ENCODE measurements around the gene RALGDS. TPM values are rescaled to one million over a fixed set of nuclear protein-coding genes. Genes with fewer than 3 reads are reported as not detected.
A peak's percentile ranks its signal among the peaks of the same experiment; 100 is the strongest.

RALGDS gene
- total RNA-seq, 4 donors from 2014 or later: 53.4 to 71.1 (median 55.3) TPM

- Histone ChIP-seq H3K27me3 (no peaks in the 10 kb centered on the region), H3K36me3 (peaks cover 63 to 100% (median 81%) of the 10 kb centered on the region in 3 donors), H3K27ac (no peak overlapping the region), H3K4me3 (no peak overlapping the region), H3K9me3 (no peaks in the 10 kb centered on the region), H3K4me1 (peaks cover 0 to 13% (median 5%) of the 10 kb centered on the region in 3 donors)
- TF ChIP-seq POLR2A (IDR thresholded peaks at IDR 0.05): no peak
- no peak for TF ChIP-seq CTCF (IDR thresholded peaks at IDR 0.05)
- intact Hi-C loops (cut with DNase I): no loop called here
- no peak for DNase-seq
- 82 to 93% methylated on average over 3 to 10 of the region's 17 CpGs for WGBS, 2 donors
Observed at GRCh38 chr9:133106511-133107244, 14.4 kb downstream of the RALGDS start.

GRCh38 chr9:133105461-133105770 is 15.6 kb downstream of the RALGDS start:
- TF ChIP-seq CTCF (IDR thresholded peaks at IDR 0.05): no peak
- TF ChIP-seq POLR2A (IDR thresholded peaks at IDR 0.05): no peak
- WGBS, 2 donors: 86% methylated on average over 5 of the region's 7 CpGs; no CpG with 5 or more reads in 1 of the 2 donors
- Histone ChIP-seq H3K27ac (no peak overlapping the region), H3K4me1 (peaks cover 0 to 13% (median 5%) of the 10 kb centered on the region in 3 donors), H3K4me3 (no peak overlapping the region), H3K27me3 (no peaks in the 10 kb centered on the region), H3K36me3 (peaks cover 75 to 100% (median 90%) of the 10 kb centered on the region in 3 donors), H3K9me3 (no peaks in the 10 kb centered on the region)
- intact Hi-C loops (cut with DNase I): no loop called here
- DNase-seq: no peak

- no peak overlapping the region for H3K4me3 ChIP-seq
- WGBS, 2 donors: 90% methylated on average over 6 of the region's 15 CpGs; no CpG with 5 or more reads in 1 of the 2 donors
- peaks cover 77 to 100% (median 90%) of the 10 kb centered on the region in 3 donors for H3K36me3 ChIP-seq
- peaks cover 0 to 13% (median 5%) of the 10 kb centered on the region in 3 donors for H3K4me1 ChIP-seq
- TF ChIP-seq CTCF (IDR thresholded peaks at IDR 0.05) (no peak), POLR2A (IDR thresholded peaks at IDR 0.05) (no peak)
- no peaks in the 10 kb centered on the region for H3K9me3 ChIP-seq
- no peak for DNase-seq
- no peak overlapping the region for H3K27ac ChIP-seq
- H3K27me3 ChIP-seq: no peaks in the 10 kb centered on the region
- intact Hi-C loops (cut with DNase I): no loop called here
Observed at GRCh38 chr9:133104718-133105460, 16.2 kb downstream of the RALGDS start.

GRCh38 chr9:133103987-133104505 is 17.0 kb downstream of the RALGDS start:
- H3K9me3 ChIP-seq: no peaks in the 10 kb centered on the region
- TF ChIP-seq POLR2A (IDR thresholded peaks at IDR 0.05) (no peak), CTCF (IDR thresholded peaks at IDR 0.05) (no peak)
- H3K36me3 ChIP-seq: peaks cover 75 to 100% (median 89%) of the 10 kb centered on the region in 3 donors
- H3K4me1 ChIP-seq: peaks cover 0 to 13% (median 5%) of the 10 kb centered on the region in 3 donors
- no peaks in the 10 kb centered on the region for H3K27me3 ChIP-seq
- 75% methylated on average over 9 of the region's 12 CpGs; no CpG with 5 or more reads in 1 of the 2 donors for WGBS, 2 donors
- intact Hi-C loops (cut with DNase I): loop anchor here (2.0 kb wide), 1 partner anchor 41 kb away; no protein-coding TSS in a partner anchor
- peak overlapping the region in 3 of 4 donors; percentile 37 to 74 (median 70) for H3K27ac ChIP-seq
- DNase-seq: no peak
- H3K4me3 ChIP-seq: no peak overlapping the region

Measured in esophagus squamous epithelium (tissue), 5 donors.